H1 (cell line): ENCODE measurements around the gene GGA1. TPM values are rescaled to one million over a fixed set of nuclear protein-coding genes. Genes with fewer than 3 reads are reported as not detected.

Experiments
- CBX8 ChIP-seq: fragments of 300-800, 300-1000 bp; sonication (generic); IDR thresholded peaks from 2 replicates; pipeline ENCODE4 v1.7.1; 2016; ENCODE audit warnings: low read depth, low read length, borderline replicate concordance
- EGR1 ChIP-seq: IDR thresholded peaks from 2 replicates; pipeline ENCODE4 v1.6.1; 2011; ENCODE audit warnings: low read depth, low read length, borderline replicate concordance
- POLR2AphosphoS5 ChIP-seq: IDR thresholded peaks from 2 replicates; pipeline ENCODE4 v1.6.1; 2011; ENCODE audit warnings: low read depth, low read length
- ZNF274 ChIP-seq: IDR thresholded peaks from 2 replicates; pipeline ENCODE4 v1.7.0; 2012; ENCODE audit warnings: low read length, borderline replicate concordance; ENCODE audit errors: extremely low read depth
- polyA plus RNA-seq, 7 experiments: library from polyadenylated mRNA; depleted of rRNA in 3 of 7; stranded (reverse) in 5 of 7; unstranded in 2 of 7; fragments of >200 nt in 5 of 7; fragments of 200-250 nt in 2 of 7; gene quantifications; 1 replicate in 5 of 7; 2 replicates in 1 of 7; 4 replicates in 1 of 7; pipeline versions ENCODE4 v1.2.1 to v1.2.3, GENCODE V29; 2011 to 2013; ENCODE audit warnings: missing spikeins in 2 of 7, mixed read lengths in 2 of 7
- total RNA-seq: library from RNA; stranded (reverse); fragmentation: NEBNext Ultra II Directional; extraction: Animal tissue kit (Norgen Biotek cat#: 25700); gene quantifications from 2 replicates; pipeline ENCODE4 v1.2.1, GENCODE V29; 2021
- TF ChIP-seq, protein P1 (sequence below): fragments of 300-600 bp; sonication (generic); IDR thresholded peaks from 2 replicates; pipeline ENCODE4 v1.7.1; 2012; ENCODE audit warnings: low read length, moderate library complexity, mild to moderate bottlenecking, inconsistent platforms; ENCODE audit not compliant: insufficient replicate concordance
- TF ChIP-seq, protein P2 (sequence below): IDR thresholded peaks from 2 replicates; pipeline ENCODE4 v1.6.1; 2011; ENCODE audit warnings: low read length, improper control_type of control experiment
- TF ChIP-seq, protein P3 (sequence below): IDR thresholded peaks from 2 replicates; pipeline ENCODE4 v1.6.1; 2012; ENCODE audit warnings: low read length, inconsistent platforms

GGA1 gene
- total and polyA plus RNA-seq, 2 of the 8 experiments (the other 6 are each of a cell fraction or from before 2014, with no cell fraction given): 49.3 to 57.2 TPM

DNA sequence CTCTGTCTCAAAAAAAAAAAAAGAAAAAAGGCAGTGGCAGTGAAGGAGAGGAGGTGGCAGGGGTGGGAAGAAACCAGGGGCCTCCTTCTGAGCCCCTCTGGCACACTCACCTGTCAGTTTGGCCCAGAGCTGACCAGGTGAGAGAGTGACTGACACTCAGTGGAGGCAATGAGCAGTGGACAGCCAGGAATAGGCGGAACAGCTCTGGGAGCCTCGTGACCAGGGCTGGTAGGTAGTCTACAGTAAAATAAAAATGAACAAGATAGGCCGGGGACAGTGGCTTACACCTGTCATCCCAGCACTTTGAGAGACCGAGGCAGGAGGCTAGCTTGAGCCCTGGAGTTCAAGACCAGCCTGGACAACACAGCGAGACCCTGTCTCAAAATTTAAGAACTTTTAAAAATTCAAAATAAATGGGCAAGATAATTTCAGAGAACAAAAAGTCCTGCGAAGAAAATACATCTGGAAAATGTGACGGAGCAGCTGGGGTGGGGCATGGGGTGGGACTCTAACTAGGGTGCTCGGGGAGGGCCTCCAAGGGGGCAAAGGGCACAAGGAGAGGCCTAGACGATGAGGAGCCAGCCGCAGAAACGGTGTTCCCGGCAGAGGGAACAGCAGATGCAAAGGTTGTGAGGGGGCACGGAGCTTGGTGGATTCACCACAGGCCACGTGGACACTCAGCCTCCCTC, 46.1 kb downstream of the GGA1 start (continued):
- TF ChIP-seq, protein P1, sequence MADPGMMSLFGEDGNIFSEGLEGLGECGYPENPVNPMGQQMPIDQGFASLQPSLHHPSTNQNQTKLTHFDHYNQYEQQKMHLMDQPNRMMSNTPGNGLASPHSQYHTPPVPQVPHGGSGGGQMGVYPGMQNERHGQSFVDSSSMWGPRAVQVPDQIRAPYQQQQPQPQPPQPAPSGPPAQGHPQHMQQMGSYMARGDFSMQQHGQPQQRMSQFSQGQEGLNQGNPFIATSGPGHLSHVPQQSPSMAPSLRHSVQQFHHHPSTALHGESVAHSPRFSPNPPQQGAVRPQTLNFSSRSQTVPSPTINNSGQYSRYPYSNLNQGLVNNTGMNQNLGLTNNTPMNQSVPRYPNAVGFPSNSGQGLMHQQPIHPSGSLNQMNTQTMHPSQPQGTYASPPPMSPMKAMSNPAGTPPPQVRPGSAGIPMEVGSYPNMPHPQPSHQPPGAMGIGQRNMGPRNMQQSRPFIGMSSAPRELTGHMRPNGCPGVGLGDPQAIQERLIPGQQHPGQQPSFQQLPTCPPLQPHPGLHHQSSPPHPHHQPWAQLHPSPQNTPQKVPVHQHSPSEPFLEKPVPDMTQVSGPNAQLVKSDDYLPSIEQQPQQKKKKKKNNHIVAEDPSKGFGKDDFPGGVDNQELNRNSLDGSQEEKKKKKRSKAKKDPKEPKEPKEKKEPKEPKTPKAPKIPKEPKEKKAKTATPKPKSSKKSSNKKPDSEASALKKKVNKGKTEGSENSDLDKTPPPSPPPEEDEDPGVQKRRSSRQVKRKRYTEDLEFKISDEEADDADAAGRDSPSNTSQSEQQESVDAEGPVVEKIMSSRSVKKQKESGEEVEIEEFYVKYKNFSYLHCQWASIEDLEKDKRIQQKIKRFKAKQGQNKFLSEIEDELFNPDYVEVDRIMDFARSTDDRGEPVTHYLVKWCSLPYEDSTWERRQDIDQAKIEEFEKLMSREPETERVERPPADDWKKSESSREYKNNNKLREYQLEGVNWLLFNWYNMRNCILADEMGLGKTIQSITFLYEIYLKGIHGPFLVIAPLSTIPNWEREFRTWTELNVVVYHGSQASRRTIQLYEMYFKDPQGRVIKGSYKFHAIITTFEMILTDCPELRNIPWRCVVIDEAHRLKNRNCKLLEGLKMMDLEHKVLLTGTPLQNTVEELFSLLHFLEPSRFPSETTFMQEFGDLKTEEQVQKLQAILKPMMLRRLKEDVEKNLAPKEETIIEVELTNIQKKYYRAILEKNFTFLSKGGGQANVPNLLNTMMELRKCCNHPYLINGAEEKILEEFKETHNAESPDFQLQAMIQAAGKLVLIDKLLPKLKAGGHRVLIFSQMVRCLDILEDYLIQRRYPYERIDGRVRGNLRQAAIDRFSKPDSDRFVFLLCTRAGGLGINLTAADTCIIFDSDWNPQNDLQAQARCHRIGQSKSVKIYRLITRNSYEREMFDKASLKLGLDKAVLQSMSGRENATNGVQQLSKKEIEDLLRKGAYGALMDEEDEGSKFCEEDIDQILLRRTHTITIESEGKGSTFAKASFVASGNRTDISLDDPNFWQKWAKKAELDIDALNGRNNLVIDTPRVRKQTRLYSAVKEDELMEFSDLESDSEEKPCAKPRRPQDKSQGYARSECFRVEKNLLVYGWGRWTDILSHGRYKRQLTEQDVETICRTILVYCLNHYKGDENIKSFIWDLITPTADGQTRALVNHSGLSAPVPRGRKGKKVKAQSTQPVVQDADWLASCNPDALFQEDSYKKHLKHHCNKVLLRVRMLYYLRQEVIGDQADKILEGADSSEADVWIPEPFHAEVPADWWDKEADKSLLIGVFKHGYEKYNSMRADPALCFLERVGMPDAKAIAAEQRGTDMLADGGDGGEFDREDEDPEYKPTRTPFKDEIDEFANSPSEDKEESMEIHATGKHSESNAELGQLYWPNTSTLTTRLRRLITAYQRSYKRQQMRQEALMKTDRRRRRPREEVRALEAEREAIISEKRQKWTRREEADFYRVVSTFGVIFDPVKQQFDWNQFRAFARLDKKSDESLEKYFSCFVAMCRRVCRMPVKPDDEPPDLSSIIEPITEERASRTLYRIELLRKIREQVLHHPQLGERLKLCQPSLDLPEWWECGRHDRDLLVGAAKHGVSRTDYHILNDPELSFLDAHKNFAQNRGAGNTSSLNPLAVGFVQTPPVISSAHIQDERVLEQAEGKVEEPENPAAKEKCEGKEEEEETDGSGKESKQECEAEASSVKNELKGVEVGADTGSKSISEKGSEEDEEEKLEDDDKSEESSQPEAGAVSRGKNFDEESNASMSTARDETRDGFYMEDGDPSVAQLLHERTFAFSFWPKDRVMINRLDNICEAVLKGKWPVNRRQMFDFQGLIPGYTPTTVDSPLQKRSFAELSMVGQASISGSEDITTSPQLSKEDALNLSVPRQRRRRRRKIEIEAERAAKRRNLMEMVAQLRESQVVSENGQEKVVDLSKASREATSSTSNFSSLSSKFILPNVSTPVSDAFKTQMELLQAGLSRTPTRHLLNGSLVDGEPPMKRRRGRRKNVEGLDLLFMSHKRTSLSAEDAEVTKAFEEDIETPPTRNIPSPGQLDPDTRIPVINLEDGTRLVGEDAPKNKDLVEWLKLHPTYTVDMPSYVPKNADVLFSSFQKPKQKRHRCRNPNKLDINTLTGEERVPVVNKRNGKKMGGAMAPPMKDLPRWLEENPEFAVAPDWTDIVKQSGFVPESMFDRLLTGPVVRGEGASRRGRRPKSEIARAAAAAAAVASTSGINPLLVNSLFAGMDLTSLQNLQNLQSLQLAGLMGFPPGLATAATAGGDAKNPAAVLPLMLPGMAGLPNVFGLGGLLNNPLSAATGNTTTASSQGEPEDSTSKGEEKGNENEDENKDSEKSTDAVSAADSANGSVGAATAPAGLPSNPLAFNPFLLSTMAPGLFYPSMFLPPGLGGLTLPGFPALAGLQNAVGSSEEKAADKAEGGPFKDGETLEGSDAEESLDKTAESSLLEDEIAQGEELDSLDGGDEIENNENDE: no peak
- TF ChIP-seq, protein P2, sequence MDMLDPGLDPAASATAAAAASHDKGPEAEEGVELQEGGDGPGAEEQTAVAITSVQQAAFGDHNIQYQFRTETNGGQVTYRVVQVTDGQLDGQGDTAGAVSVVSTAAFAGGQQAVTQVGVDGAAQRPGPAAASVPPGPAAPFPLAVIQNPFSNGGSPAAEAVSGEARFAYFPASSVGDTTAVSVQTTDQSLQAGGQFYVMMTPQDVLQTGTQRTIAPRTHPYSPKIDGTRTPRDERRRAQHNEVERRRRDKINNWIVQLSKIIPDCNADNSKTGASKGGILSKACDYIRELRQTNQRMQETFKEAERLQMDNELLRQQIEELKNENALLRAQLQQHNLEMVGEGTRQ: no peak
- TF ChIP-seq POLR2AphosphoS5: no peak
- TF ChIP-seq ZNF274: no peak
- no peak for TF ChIP-seq CBX8
- TF ChIP-seq EGR1: no peak
- TF ChIP-seq, protein P3, sequence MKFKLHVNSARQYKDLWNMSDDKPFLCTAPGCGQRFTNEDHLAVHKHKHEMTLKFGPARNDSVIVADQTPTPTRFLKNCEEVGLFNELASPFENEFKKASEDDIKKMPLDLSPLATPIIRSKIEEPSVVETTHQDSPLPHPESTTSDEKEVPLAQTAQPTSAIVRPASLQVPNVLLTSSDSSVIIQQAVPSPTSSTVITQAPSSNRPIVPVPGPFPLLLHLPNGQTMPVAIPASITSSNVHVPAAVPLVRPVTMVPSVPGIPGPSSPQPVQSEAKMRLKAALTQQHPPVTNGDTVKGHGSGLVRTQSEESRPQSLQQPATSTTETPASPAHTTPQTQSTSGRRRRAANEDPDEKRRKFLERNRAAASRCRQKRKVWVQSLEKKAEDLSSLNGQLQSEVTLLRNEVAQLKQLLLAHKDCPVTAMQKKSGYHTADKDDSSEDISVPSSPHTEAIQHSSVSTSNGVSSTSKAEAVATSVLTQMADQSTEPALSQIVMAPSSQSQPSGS: no peak
